ENCODE results near the gene DCAF11. TPM values are rescaled to one million over a fixed set of nuclear protein-coding genes. Genes with fewer than 3 reads are reported as not detected.
A peak's percentile ranks its signal among the peaks of the same experiment; 100 is the strongest.

Gene DCAF11
- total and polyA plus RNA-seq, 2 of the 13 experiments (the other 11 are each of a cell fraction or from before 2014, with no cell fraction given): 150 to 257 TPM

DNA sequence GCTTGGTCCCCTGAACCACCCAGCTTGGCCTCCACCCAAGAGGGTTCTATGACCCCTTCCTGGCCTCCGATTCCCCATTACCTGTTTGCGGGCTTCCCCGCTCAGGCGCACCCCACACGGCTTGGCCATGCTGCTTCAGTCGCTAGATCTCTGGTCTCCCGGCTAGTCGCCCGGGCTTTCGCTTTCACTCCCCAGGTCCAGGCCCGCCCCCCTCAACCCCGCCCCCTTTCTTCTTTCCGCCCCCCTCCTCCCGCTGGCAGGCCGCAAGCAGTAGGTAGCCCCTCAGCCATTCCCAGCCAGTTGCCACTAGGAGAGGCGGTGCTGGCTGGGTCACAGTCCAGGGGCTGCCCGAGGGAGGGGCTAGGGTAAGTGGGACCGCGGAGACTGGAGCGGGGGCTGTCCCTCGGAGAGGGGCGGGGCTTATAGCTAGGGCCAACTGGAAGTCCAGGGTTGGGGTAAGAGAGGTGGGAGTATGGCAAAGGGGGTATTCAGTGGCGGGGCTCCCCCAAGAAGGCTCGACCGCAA, 31.9 kb downstream of the DCAF11 start, which contains the start of gene PSME2 (continued):
- TF ChIP-seq ZFP82 (CRISPR knock-in tag; IDR thresholded peaks at IDR 0.05; ENCODE audit: borderline replicate concordance) (no peak), MAZ (IDR thresholded peaks at IDR 0.05; ENCODE audit: borderline replicate concordance, low read depth, low read length) (peak; percentile 99), MAZ (CRISPR knock-in tag; IDR thresholded peaks at IDR 0.05; ENCODE audit: low read depth) (peak; percentile 80; the same call in 1 of the 2 replicates), YY1 (IDR thresholded peaks at IDR 0.05; ENCODE audit: insufficient read depth, insufficient replicate concordance, low read depth, low read length) (peak; percentile 81), ZNF720 (CRISPR knock-in tag; IDR thresholded peaks at IDR 0.05) (no peak; the same call in 1 of the 2 replicates), ZNF576 (CRISPR knock-in tag; IDR thresholded peaks at IDR 0.05) (no peak), ARHGAP35 (CRISPR knock-in tag; IDR thresholded peaks at IDR 0.05; ENCODE audit: borderline replicate concordance) (no peak; the same call in 1 of the 2 replicates), GFI1 (CRISPR knock-in tag; IDR thresholded peaks at IDR 0.05; ENCODE audit: borderline replicate concordance) (no peak), NFATC3 (CRISPR knock-in tag; IDR thresholded peaks at IDR 0.05) (no peak), MLLT10 (CRISPR knock-in tag; IDR thresholded peaks at IDR 0.05) (no peak), ZNF230 (CRISPR knock-in tag; IDR thresholded peaks at IDR 0.05) (no peak), NCOA2 (CRISPR knock-in tag; IDR thresholded peaks at IDR 0.05) (no peak; the same call in 1 of the 2 replicates), ZBTB7B (CRISPR knock-in tag; IDR thresholded peaks at IDR 0.05) (peak; percentile 87; the same call in 1 of the 2 replicates), DMAP1 (CRISPR knock-in tag; IDR thresholded peaks at IDR 0.05) (no peak), THAP8 (CRISPR knock-in tag; IDR thresholded peaks at IDR 0.05; ENCODE audit: borderline replicate concordance) (no peak), KLF6 (CRISPR knock-in tag; IDR thresholded peaks at IDR 0.05) (peak; percentile 42; the same call in 1 of the 2 replicates), ZFP37 (CRISPR knock-in tag; IDR thresholded peaks at IDR 0.05; ENCODE audit: borderline replicate concordance) (peak; percentile 97; the same call in 1 of the 2 replicates), KMT2A (CRISPR knock-in tag; IDR thresholded peaks at IDR 0.05) (peak; percentile 89), ZBTB44 (CRISPR knock-in tag; IDR thresholded peaks at IDR 0.05) (no peak)
- TF ChIP-seq, protein P1, sequence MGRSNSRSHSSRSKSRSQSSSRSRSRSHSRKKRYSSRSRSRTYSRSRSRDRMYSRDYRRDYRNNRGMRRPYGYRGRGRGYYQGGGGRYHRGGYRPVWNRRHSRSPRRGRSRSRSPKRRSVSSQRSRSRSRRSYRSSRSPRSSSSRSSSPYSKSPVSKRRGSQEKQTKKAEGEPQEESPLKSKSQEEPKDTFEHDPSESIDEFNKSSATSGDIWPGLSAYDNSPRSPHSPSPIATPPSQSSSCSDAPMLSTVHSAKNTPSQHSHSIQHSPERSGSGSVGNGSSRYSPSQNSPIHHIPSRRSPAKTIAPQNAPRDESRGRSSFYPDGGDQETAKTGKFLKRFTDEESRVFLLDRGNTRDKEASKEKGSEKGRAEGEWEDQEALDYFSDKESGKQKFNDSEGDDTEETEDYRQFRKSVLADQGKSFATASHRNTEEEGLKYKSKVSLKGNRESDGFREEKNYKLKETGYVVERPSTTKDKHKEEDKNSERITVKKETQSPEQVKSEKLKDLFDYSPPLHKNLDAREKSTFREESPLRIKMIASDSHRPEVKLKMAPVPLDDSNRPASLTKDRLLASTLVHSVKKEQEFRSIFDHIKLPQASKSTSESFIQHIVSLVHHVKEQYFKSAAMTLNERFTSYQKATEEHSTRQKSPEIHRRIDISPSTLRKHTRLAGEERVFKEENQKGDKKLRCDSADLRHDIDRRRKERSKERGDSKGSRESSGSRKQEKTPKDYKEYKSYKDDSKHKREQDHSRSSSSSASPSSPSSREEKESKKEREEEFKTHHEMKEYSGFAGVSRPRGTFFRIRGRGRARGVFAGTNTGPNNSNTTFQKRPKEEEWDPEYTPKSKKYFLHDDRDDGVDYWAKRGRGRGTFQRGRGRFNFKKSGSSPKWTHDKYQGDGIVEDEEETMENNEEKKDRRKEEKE (IDR thresholded peaks at IDR 0.05): no peak
